ENCODE measurements around the gene ADAMTS18.
"Not testable (repeated sequence)": the region's sequence is repeated elsewhere in the genome, so short reads cannot be mapped to it uniquely, and the experiment has no call there.

Gene ADAMTS18

DNA sequence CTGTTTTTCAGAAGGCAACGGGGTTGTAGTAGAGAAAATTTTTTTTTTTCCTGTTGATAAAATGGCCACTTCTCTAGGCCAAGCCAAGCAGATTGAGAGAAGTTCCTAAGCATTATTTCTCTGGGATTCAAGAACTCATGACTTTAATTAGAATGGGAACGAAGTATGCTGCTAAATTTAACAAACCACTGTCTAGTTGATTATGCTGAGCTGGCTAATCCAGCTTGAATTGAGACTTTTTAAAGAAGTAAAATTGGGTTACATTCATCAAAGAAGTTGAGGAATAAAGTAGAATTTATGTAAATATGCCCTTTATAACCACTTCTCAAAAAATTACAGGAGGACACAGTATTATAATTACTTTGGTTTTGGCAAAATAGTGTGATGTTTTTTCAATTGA lies 152.5 kb downstream of the ADAMTS18 start:
- DNase-seq (ENCODE audit: low spot score): no peak

DNA sequence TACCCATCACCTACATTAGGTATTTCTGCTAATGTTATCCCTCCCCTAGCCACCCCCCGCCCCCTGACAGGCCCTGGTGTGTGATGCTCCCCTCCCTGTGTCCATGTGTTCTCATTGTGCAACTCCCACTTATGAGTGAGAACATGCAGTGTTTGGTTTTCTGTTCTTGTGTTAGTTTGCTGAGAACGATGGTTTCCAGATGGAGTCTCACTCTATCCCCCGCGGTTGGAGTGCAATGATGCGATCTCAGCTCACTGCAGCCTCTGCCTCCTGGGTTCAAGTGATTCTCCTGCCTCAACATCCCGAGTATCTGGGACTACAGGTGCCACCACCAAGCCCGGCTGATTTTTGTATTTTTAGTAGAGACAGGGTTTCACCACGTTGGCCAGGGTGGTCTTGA lies 155.5 kb downstream of the ADAMTS18 start:
- not testable (repeated sequence) for DNase-seq (ENCODE audit: low spot score)

DNA sequence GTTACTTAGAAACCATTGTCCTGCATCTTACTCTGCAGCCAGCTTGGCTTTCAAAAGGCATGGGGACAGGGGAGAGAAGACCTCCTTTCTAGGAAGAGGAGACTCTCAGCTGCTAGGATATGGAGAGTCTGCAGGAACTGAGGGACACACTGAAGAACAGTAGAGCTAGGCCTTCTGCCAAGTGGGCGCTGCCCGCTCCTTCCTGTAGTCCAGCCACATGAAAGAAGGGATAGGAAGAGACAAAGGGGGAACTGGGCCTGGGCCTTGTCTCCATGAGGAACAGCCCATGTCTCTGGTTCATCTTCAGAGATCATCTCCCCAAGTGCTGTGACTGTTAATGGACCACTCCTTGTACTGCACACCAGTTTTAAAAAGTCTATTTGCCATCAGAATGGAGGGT lies 157.3 kb downstream of the ADAMTS18 start:
- no peak for DNase-seq (ENCODE audit: low spot score)

DNA sequence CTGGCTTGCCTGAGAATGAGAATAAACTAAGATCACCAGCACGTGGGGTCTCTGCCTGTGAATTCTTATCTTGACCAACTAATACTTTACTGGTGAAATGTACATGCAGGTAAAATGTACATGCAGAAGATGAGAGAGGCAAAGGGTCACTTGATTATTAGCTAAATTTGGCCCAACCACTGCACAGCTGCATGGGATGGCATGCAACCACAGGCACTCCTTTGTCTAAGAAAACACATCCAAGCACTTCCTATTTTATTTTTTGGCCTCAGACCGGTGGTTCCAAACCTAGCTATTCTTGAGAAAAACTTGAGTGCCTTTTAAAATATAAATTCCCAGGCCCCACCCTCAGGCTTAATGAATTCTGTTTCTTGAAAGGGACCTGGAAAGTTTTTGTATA lies 157.7 kb downstream of the ADAMTS18 start:
- DNase-seq (ENCODE audit: low spot score): no peak

DNA sequence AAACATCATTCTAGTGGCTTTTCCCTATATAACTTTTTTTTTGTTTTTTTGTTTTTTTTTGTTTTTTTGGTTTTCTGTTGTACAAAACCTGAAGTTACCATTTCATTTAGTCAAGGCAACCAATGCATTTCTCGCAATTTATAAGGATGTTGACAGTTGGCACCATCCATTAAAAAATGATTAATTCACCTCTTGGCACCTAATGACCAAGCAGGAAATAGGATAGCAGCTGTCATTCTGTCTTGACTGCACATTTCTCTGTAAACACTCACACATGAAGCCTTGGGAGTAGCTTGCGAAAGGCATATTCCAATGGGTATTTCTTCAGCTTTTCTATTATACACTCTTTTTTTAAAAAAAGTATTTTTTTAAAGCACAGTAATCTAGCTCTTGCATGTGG lies 158.2 kb downstream of the ADAMTS18 start:
- no peak for DNase-seq (ENCODE audit: low spot score)

DNA sequence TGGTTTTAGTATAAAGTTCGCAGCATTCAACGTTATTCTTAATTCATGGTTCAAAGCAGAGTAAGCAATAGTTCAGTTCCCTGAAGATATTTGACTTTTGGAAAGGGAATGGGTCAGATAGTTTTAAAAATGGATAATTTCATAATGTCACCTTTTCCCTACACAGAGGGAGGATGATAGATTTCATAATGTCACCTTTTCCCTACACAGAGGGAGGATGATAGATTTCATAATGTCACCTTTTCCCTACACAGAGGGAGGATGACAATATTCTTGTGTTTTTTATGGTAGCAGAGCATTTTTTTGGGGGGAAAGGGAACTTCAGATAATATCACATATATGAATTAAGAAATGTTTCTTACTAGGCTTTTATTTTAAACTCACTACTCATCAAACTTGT lies 159.5 kb downstream of the ADAMTS18 start:
- DNase-seq (ENCODE audit: low spot score): not testable (repeated sequence)

DNA sequence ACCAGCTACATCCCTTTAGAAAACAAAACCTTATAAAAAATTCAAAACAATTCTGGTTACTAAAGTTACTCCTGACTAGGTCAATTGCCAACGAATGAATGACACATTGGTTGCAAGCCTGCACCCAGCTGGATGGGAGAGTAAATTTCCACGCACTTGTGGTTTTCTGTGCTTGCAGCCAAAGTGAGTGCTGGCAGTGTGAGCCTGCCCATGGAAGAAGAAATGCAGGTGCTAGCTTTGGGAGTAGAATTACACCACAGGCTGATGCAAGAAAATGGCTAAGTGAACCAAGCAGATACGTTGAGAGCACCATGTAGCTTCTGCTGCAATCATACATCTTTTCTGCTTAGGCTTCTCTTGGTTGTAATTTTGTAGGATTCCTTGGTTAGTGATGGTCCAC lies 161.0 kb downstream of the ADAMTS18 start:
- no peak for DNase-seq (ENCODE audit: low spot score)

DNA sequence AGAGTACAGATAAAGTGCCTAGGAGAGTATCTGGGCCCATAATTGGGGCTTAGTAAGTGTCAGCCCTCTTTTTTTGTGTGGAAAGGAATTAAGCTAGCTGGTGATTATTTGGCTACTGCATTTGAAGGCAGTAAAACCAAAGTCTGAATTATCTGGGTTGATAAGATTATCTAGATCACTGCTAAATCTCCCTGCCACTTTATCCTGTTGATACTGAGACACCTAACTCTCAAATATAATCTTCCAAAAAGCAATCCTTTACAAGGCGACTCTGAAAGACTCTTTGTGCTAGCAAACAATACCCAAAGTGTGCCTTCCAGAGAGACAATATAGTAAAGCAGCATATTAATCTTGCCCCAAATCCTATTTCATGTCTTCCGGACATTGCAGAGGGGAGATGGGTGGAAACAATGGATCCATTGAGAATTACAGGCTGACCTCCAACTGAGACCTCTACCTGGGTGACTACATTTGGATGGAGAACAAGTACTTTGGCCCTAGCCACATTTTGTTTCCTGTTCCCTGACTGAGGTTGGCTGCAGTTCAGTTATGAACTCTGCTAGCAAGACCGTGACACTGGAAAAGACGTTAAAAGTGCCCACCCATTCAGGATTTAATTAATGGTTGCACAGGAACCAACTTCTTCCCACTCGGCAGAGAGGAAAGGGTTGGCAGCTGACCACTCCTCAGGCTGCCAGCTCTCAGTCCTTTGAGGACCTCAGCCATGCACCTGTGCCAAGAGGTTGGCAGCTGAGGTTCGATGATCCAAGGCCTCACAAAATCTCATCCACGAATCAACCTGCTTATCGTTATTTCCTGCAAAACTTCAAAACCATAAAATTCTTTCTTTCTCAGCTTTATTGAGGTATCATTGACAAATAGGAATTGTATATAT lies 163.1 kb downstream of the ADAMTS18 start:
- no peak for DNase-seq (ENCODE audit: low spot score)

DNA sequence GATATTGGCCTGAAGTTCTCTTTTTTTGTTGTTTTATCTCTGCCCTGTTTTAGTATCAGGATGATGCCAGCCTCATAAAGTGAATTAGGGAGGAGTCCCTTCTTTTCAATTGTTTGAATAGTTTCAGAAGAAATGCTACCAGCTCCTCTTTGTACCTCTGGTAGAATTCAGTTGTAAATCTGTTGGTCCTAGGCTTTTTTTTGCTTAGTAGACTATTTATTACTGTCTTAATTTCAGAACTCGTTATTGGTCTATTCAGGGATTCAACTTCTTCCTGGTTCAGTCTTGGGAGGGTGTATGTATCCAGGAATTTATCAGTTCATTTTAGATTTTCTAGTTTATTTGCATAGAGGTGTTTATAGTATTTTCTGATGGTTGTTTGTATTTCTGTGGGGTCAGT lies 168.6 kb downstream of the ADAMTS18 start:
- not testable (repeated sequence) for DNase-seq (ENCODE audit: low spot score)

DNA sequence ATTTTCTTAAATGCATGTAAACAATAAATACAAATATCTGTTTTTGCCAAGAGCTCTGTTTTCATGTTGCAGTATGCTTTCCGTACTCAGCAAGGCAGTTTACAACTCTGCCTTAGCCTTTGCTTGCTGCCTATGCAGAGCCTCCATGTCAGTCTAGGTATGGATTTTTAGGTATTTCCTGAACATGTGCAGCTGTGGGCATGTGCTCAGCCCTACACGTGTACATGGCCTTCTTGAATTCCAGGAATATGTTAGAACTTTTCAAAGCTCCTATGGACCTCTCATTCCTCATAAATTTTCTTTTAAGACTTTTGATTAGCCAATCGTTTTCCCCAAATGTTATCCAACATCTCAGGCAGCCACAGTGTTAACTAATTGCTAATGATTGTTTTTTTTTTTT lies 171.9 kb downstream of the ADAMTS18 start:
- no peak for DNase-seq (ENCODE audit: low spot score)

DNA sequence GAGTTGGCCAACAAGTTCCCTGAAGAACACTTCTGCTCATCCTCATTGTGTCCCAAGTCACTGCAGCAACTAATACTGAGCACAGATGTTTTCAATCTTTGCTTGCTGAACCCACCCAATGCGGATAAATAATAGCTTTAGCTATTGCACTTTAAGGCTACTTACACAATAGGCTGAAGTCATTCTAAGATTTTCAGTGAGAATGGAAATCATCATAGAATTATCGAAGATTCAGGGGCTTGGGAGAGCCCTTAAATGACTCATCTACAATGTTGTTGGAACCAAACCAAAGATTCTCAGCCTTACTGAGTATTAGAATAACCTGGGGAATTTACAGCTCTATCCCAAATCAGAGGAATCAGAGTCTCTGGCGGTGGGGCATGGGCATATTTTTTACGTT lies 184.4 kb downstream of the ADAMTS18 start:
- no peak for DNase-seq (ENCODE audit: low spot score)

DNA sequence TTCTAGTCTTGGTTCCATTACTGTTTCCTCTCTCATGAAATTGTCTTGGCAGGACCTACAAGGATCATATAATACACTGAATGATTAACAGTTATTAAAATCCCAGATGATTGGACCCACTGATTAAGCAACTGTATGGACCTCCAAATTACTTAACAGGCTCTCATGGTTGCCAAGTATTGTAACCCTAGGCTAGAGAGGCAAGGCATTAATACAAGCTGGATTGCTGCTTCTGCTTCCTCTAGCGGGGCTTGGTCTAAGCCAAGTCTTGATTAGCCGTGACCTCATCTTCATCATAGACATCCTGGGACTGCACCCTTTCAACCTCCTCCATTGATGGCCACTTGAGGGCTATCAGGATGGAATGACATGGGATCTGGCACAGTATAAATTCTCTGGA lies 188.7 kb downstream of the ADAMTS18 start:
- no peak for DNase-seq (ENCODE audit: low spot score)

DNA sequence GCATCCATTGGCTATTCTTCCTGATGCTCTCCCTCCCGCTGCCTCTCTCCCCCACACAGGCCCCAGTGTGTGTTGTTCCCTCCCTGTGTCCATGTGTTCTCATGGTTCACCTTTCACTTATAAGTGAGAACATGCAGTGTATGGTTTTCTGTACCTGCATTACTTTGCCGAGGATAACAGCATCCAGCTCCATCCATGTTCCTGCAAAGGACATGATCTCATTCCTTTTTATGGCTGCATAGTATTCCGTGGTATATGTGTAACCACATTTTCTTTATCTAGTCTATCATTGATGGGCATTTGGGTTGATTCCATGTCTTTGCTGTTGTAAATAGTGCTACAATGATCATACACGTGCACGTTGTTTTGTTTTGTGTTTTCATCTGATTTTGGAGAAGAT lies 192.4 kb downstream of the ADAMTS18 start:
- not testable (repeated sequence) for DNase-seq (ENCODE audit: low spot score)

DNA sequence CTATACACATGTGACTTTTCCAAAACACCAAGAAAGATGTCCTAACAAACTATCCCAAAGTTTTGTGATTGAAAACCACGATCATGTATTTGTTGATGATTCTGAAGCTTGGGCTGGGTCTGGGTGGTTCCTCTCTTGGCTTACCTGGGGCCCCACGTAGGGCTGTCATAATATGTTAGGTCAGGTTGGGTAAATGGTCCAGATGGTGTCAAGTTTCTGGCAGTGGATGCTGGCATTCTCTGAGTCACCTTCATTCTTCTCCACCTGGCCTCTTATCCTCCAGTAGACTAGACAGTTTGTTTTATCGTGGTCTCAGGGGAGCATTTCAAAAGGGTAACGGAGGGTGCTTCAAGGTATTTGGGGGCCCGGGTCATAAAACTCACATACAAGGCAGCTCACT lies 196.2 kb downstream of the ADAMTS18 start:
- no peak for DNase-seq (ENCODE audit: low spot score)

DNA sequence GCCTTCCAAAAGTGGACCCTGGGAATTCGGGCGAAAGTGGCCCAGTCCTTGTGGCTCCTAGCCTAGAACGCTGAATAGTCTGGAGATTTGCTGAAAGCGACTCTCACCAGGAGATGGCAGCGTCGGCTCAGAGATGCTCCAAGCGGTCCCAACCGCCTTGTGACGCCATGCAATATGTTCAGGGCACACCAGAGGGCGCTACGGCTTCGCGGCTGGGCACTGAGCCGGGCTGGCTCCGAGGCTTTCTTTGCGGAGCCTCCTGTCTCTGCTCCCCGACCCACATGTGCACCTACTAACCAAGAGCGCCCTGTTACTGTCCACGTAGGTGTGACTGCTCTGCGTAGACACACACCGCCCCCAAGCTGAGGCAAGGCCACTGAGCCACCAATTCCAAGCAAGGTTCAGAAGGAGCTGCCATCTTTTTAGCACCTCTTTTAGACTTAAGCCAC lies 198.7 kb downstream of the ADAMTS18 start:
- DNase-seq (ENCODE audit: low spot score): peak; percentile 81

DNA sequence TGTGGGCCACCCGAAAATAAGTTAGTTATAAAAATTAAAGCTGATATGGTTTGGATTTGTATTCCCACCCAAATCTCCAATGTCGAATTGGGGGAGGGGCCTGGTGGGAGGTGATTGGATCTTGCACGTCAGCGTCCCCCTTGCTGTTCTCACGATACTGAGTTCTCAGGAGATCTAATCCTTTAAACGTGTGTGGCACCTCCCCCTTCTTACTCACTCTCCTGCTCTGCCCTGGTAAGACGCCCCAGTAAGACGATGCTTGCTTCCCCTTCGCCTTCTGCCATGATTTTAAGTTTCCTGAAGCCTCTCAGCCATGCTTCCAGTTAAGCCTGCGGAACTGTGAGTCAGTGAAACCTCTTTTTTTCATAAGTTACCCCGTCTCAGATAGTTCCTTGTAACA lies 200.2 kb downstream of the ADAMTS18 start:
- no peak for DNase-seq (ENCODE audit: low spot score)

DNA sequence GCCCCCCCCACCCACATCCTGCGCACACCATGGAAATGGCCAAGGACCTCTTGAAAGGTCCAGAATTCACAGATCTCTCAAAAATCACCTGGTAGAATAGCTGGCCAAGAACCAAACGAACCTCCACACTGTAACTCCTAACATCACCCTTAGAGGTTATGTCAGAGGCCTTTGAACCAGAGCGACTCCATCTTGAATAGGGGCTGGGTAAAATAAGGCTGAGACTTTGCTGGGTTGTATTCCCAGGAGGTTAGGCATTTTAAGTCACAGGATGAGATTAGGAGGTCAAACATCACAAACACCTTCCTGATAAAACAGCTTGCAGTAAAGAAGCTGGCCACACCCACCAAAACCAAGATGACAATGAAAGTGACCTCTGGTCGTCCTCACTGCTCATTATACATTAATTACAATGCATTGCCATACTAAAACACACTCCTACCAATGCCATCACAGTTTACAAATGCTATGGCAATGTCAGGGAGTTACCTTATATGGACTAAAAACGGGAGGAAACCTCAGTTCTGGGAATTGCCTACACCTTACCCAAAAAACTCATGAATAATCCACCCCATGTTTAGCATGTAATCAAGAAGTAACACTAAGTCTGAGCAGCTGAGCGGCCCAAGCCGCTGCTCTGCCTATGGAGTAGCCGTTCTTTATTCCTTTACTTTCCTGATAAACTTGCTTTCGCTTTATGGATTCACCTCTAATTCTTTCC lies 200.9 kb downstream of the ADAMTS18 start:
- no peak for DNase-seq (ENCODE audit: low spot score)
